ENCODE results near the gene MUC5AC. TPM values are rescaled to one million over a fixed set of nuclear protein-coding genes. Genes with fewer than 3 reads are reported as not detected.

Gene MUC5AC
- total RNA-seq, 1 experiment from 2014 or later = under 0.01 TPM

- TF ChIP-seq ZNF532 (CRISPR knock-in tag; IDR thresholded peaks at IDR 0.05; ENCODE audit: borderline replicate concordance) (no peak), CBFB (CRISPR knock-in tag; IDR thresholded peaks at IDR 0.05; ENCODE audit: low read depth) (no peak), RORB (CRISPR knock-in tag; IDR thresholded peaks at IDR 0.05) (no peak), ZNF317 (CRISPR knock-in tag; IDR thresholded peaks at IDR 0.05; ENCODE audit: borderline replicate concordance, low read depth) (no peak), E2F4 (CRISPR knock-in tag; IDR thresholded peaks at IDR 0.05; ENCODE audit: borderline replicate concordance, low read depth) (no peak), ZNF121 (CRISPR knock-in tag; IDR thresholded peaks at IDR 0.05) (no peak), HMGXB4 (CRISPR knock-in tag; IDR thresholded peaks at IDR 0.05) (no peak), ZNF138 (CRISPR knock-in tag; conservative IDR thresholded peaks at IDR 0.05) (no peak), SP1 (CRISPR knock-in tag; conservative IDR thresholded peaks at IDR 0.05) (no peak), RELA (CRISPR knock-in tag; IDR thresholded peaks at IDR 0.05; ENCODE audit: borderline replicate concordance) (no peak), PREB (CRISPR knock-in tag; IDR thresholded peaks at IDR 0.05; ENCODE audit: borderline replicate concordance) (no peak), PRRX2 (CRISPR knock-in tag; IDR thresholded peaks at IDR 0.05) (no peak), ATF6 (CRISPR knock-in tag; IDR thresholded peaks at IDR 0.05) (no peak), ATF1 (CRISPR knock-in tag; IDR thresholded peaks at IDR 0.05) (no peak), SOX15 (CRISPR knock-in tag; IDR thresholded peaks at IDR 0.05) (no peak)
Observed at GRCh38 chr11:1192741-1193325, 35.1 kb downstream of the MUC5AC start (continued).
